Neural progenitor cell (in vitro differentiated cells): ENCODE results near the gene DEFB121. TPM values are rescaled to one million over a fixed set of nuclear protein-coding genes. Genes with fewer than 3 reads are reported as not detected.

Experiments
- DNase-seq: peaks from one replicate; pipeline ENCODE4 v3.0.0-alpha.2; 2016; ENCODE audit warnings: low spot score
- H2AFZ ChIP-seq: fragments of 200-600 bp; sonication (generic); replicated peaks from 2 replicates; pipeline ENCODE4 v1.6.1; 2016; ENCODE audit warnings: antibody characterized with exemption
- H3F3A ChIP-seq: fragments of 200-600 bp; sonication (generic); 2 replicates; pipeline ENCODE4 v1.6.1; 2016; ENCODE audit warnings: antibody characterized with exemption, low read depth
- H3K27ac ChIP-seq: fragments of 200-600 bp; sonication (generic); 2 replicates; pipeline ENCODE4 v1.5.1; 2016; ENCODE audit warnings: mild to moderate bottlenecking
- H3K27me3 ChIP-seq: fragments of 200-600 bp; sonication (generic); 2 replicates; pipeline ENCODE4 v1.6.1; 2016; ENCODE audit warnings: mild to moderate bottlenecking, moderate library complexity
- H3K36me3 ChIP-seq: fragments of 200-600 bp; sonication (generic); 2 replicates; pipeline ENCODE4 v1.5.1; 2016
- H3K4me1 ChIP-seq: fragments of 200-600 bp; sonication (generic); 2 replicates; pipeline ENCODE4 v1.6.1; 2016; ENCODE audit warnings: mixed run types
- H3K4me2 ChIP-seq: fragments of 200-600 bp; sonication (generic); 2 replicates; pipeline ENCODE4 v1.6.1; 2016
- H3K4me3 ChIP-seq: fragments of 200-600 bp; sonication (generic); 2 replicates; pipeline ENCODE4 v1.5.1; 2016
- H3K79me2 ChIP-seq: fragments of 200-600 bp; sonication (generic); 2 replicates; pipeline ENCODE4 v1.6.1; 2016; ENCODE audit warnings: low read depth
- H3K9ac ChIP-seq: fragments of 200-600 bp; sonication (generic); 2 replicates; pipeline ENCODE4 v1.6.1; 2016
- H3K9me3 ChIP-seq: fragments of 200-600 bp; sonication (generic); 2 replicates; pipeline ENCODE4 v1.5.1; 2016; ENCODE audit warnings: low read depth
- H4K20me1 ChIP-seq: fragments of 200-600 bp; sonication (generic); 2 replicates; pipeline ENCODE4 v1.6.1; 2016; ENCODE audit warnings: low read depth
- H3K27ac Mint-ChIP-seq: 3 replicates; pipeline ENCODE4 v1.8.0; 2021; ENCODE audit warnings: mixed read lengths
- H3K27me3 Mint-ChIP-seq: 2 replicates; pipeline ENCODE4 v1.8.0; 2022; ENCODE audit warnings: low read depth, mild to moderate bottlenecking, inconsistent platforms, moderate library complexity, mixed read lengths; ENCODE audit not compliant: insufficient read depth
- H3K36me3 Mint-ChIP-seq: 3 replicates; pipeline ENCODE4 v1.8.0; 2021; ENCODE audit warnings: mixed read lengths
- H3K4me1 Mint-ChIP-seq: 3 replicates; pipeline ENCODE4 v1.8.0; 2021; ENCODE audit warnings: mixed read lengths
- H3K4me3 Mint-ChIP-seq: 3 replicates; pipeline ENCODE4 v1.8.0; 2021; ENCODE audit warnings: mild to moderate bottlenecking, moderate library complexity, mixed read lengths
- H3K9me3 Mint-ChIP-seq: 3 replicates; pipeline ENCODE4 v1.8.0; 2020; ENCODE audit warnings: mixed read lengths
- CTCF ChIP-seq: fragments of 200-600 bp; sonication (generic); IDR thresholded peaks from 2 replicates; pipeline ENCODE4 v1.5.1; 2017; ENCODE audit warnings: antibody characterized with exemption, mild to moderate bottlenecking
- EZH2 ChIP-seq: fragments of 200-600 bp; sonication (generic); IDR thresholded peaks from 2 replicates; pipeline ENCODE4 v1.6.1; 2017; ENCODE audit warnings: antibody characterized with exemption, mild to moderate bottlenecking, moderate library complexity
- EZH2phosphoT487 ChIP-seq: fragments of 200-600 bp; sonication (generic); IDR thresholded peaks from 2 replicates; pipeline ENCODE4 v1.6.1; 2017; ENCODE audit warnings: antibody characterized with exemption
- total RNA-seq: library from RNA; depleted of rRNA; stranded (reverse); fragments of >200 nt; gene quantifications from 2 replicates; pipeline ENCODE4 v1.2.3, GENCODE V29; 2015; ENCODE audit warnings: low replicate concordance

DEFB121 gene
- total RNA-seq, 1 donor from 2014 or later: not detected

DNA sequence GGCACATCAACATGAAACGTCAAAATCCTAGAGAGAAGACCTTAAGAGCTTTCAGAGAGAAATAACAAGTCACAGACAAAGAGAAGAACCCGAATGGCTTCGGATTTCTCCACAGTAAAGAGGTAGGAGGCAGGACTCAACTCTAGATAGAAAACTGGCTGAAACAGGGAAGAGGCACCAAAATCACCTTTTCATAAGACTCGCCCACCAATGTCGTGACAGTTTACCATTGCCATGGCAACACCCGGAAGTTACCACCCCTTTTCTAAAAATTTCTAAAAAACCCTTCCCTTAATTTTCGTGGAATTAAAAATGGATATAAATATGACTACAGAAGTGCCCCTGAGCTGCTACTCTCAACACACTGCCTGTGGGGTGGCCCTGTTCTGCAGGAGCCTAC lies 12.3 kb upstream of the DEFB121 start:
- Histone ChIP-seq H3K79me2 (no peaks in the 10 kb centered on the region), H3K9ac (no peak overlapping the region), H2AFZ (no peak overlapping the region), H3K27ac (no peak overlapping the region), H3F3A (no peaks in the 10 kb centered on the region), H3K4me3 (no peak overlapping the region), H3K27me3 (no peaks in the 10 kb centered on the region), H3K9me3 (peaks cover 3% of the 10 kb centered on the region), H3K4me1 (no peaks in the 10 kb centered on the region), H3K4me2 (no peak overlapping the region), H4K20me1 (no peaks in the 10 kb centered on the region), H3K36me3 (no peaks in the 10 kb centered on the region)
- Mint-ChIP-seq H3K27me3 (no peaks in the 10 kb centered on the region), H3K9me3 (peaks cover 6% of the 10 kb centered on the region), H3K4me3 (no peak overlapping the region), H3K36me3 (no peaks in the 10 kb centered on the region), H3K27ac (no peak overlapping the region), H3K4me1 (no peaks in the 10 kb centered on the region)
- TF ChIP-seq EZH2phosphoT487: no peak
- TF ChIP-seq EZH2: no peak
- no peak for TF ChIP-seq CTCF
- DNase-seq: no peak

- H3K27ac ChIP-seq: no peak overlapping the region
- H3F3A ChIP-seq: no peaks in the 10 kb centered on the region
- no peaks in the 10 kb centered on the region for H4K20me1 ChIP-seq
- Mint-ChIP-seq H3K4me3 (no peak overlapping the region), H3K27me3 (no peaks in the 10 kb centered on the region), H3K9me3 (peaks cover 8% of the 10 kb centered on the region), H3K4me1 (no peaks in the 10 kb centered on the region), H3K27ac (no peak overlapping the region), H3K36me3 (no peaks in the 10 kb centered on the region)
- no peaks in the 10 kb centered on the region for H3K36me3 ChIP-seq
- no peak for DNase-seq
- TF ChIP-seq CTCF: no peak
- no peak for TF ChIP-seq EZH2phosphoT487
- no peak for TF ChIP-seq EZH2
- H3K4me1 ChIP-seq: no peaks in the 10 kb centered on the region
- H3K79me2 ChIP-seq: no peaks in the 10 kb centered on the region
- H3K9ac ChIP-seq: no peak overlapping the region
- no peaks in the 10 kb centered on the region for H3K27me3 ChIP-seq
- H2AFZ ChIP-seq: no peak overlapping the region
- H3K4me2 ChIP-seq: no peak overlapping the region
- peaks cover 6% of the 10 kb centered on the region for H3K9me3 ChIP-seq
- H3K4me3 ChIP-seq: no peak overlapping the region
Observed at GRCh38 chr20:31415653-31416052, 9.6 kb upstream of the DEFB121 start.

GRCh38 chr20:31414381-31414780 lies 8.4 kb upstream of the DEFB121 start:
- H3K9ac ChIP-seq: no peak overlapping the region
- no peak overlapping the region for H3K27ac ChIP-seq
- no peak overlapping the region for H3K4me2 ChIP-seq
- TF ChIP-seq EZH2phosphoT487: no peak
- TF ChIP-seq CTCF: no peak
- no peak for TF ChIP-seq EZH2
- no peaks in the 10 kb centered on the region for H3K4me1 ChIP-seq
- no peaks in the 10 kb centered on the region for H3K79me2 ChIP-seq
- no peak overlapping the region for H2AFZ ChIP-seq
- H3K4me3 Mint-ChIP-seq: no peak overlapping the region
- H4K20me1 ChIP-seq: no peaks in the 10 kb centered on the region
- peaks cover 6% of the 10 kb centered on the region for H3K9me3 ChIP-seq
- no peaks in the 10 kb centered on the region for H3K27me3 Mint-ChIP-seq
- no peaks in the 10 kb centered on the region for H3K4me1 Mint-ChIP-seq
- H3K4me3 ChIP-seq: no peak overlapping the region
- H3K27ac Mint-ChIP-seq: no peak overlapping the region
- no peak for DNase-seq
- no peaks in the 10 kb centered on the region for H3K36me3 ChIP-seq
- no peaks in the 10 kb centered on the region for H3K36me3 Mint-ChIP-seq
- no peaks in the 10 kb centered on the region for H3F3A ChIP-seq
- H3K9me3 Mint-ChIP-seq: peaks cover 8% of the 10 kb centered on the region
- H3K27me3 ChIP-seq: no peaks in the 10 kb centered on the region
